HT-29 (cell line): ENCODE data around the gene TRIM51. TPM values are rescaled to one million over a fixed set of nuclear protein-coding genes. Genes with fewer than 3 reads are reported as not detected.
"Not testable (repeated sequence)": the region's sequence is repeated elsewhere in the genome, so short reads cannot be mapped to it uniquely, and the experiment has no call there.

ENCODE experiments used
- DNase-seq: peaks from one replicate; pipeline ENCODE4 v3.0.0-alpha.2; 2015; ENCODE audit warnings: low spot score
- small RNA-seq: library from RNA; depleted of rRNA; stranded (forward); fragments of <200 nt; gene quantifications from one replicate; pipeline ENCODE3, GENCODE V24; 2014
- total RNA-seq: library from RNA; depleted of rRNA; stranded (reverse); fragments of >200 nt; shearing (Covaris generic); gene quantifications from 2 replicates; pipeline ENCODE4 v1.2.3, GENCODE V29; 2014; rRNA removed

TRIM51 gene, protein sequence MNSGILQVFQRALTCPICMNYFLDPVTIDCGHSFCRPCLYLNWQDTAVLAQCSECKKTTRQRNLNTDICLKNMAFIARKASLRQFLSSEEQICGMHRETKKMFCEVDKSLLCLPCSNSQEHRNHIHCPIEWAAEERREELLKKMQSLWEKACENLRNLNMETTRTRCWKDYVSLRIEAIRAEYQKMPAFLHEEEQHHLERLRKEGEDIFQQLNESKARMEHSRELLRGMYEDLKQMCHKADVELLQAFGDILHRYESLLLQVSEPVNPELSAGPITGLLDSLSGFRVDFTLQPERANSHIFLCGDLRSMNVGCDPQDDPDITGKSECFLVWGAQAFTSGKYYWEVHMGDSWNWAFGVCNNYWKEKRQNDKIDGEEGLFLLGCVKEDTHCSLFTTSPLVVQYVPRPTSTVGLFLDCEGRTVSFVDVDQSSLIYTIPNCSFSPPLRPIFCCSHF
- total RNA-seq = not detected in 2 replicates

DNA sequence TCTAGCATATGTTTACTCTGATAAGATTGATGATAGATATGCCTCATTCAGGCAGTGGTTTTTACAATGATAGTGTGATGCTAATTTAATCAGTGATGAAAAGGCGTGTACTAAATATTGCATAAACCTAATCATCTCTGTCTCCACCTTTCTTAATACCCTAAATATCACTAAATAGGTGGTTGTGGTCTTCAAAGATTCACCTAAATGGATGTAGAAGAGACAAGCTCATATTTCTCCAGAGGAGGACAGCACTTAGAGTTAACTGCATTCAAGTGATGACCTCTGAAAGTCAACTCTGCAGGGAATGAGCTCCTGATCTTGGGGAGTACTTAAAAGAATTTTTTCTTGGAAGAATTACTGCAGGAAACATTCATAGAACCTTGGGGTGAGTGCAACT is at the start of gene TRIM51:
Gene TRIM51, plus strand, starts transcription at position 301 of the 400 bp plus-strand sequence. CDS start 2,132 bp downstream, outside the sequence.
- DNase-seq = not testable (repeated sequence)

DNA sequence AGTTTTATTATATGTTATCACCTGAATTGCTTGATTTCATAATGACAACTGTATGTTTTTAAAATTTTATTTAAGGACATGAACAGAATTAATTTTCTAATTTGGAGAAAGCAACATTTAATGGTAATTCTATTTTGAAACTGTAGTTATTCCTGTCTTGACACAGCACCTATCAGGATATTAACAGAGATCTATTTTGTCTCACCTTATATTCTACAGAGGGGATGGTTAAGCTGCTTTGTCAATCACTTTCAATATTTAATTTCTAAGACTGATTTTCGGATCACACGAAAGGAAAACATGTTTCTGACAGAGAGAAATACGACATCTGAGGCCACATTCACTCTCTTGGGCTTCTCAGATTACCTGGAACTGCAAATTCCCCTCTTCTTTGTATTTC is 44.6 kb upstream of the TRIM51 start, which contains the start of gene OR5D16:
Gene OR5D16, plus strand, starts transcription at position 301 of the 400 bp plus-strand sequence. Its CDS starts 0 bp downstream, at position 301.
- DNase-seq = no peak

DNA sequence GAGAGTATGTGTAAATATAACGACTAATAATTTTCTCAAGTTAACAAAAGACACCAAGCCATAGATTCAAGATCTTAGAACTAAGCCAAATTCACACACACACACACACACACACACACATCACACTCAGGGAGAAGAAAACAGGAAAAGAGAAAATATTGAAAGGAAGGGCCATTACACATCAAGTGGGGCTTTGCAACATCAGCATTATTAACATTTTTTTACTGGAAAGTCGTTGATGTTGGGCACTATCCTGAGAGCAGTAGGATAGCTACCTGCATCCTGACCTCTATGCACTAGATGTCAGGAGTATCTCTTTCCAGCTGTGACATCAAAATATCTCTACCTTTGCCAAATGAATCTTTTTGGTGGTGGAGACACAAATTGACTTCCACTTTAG is 35.6 kb upstream of the TRIM51 start:
- DNase-seq = no peak

DNA sequence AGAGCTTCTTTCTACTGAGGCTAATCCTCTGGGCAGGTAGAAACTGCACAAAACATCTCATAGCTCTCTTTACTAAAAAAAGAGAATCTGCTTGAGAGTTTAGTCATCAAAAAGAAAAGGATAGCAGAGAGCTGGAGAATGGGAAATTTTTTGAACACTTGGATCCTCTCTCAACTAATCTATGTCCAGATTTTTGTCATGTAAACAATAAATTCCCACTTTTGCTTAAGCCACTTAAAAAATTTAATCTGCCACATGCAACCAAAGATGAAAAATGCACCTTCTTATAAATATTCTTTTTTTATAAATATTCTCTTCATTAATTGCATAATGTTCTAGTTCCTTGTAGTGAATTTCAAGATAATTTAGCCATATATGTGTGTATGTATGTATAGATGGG is 34.1 kb upstream of the TRIM51 start:
- DNase-seq = no peak

DNA sequence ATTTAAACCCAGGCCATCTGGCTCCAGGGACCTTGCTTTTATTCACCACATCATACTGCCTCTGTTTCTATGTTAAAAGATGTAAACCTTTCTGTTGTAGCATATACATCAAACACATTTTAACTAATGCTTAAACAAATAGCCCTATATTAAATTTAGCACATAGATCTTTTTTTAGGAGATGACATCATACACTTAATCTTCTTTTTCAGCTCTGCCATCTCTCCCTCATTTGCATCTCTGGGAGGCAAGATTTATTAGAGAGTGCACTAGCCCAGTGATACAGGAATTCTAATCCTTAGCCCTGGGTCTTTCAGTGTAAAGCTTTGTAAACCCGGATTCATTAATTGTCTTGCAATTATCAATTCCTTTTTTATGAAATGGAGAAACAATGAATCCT is 31.0 kb upstream of the TRIM51 start:
- DNase-seq = no peak

DNA sequence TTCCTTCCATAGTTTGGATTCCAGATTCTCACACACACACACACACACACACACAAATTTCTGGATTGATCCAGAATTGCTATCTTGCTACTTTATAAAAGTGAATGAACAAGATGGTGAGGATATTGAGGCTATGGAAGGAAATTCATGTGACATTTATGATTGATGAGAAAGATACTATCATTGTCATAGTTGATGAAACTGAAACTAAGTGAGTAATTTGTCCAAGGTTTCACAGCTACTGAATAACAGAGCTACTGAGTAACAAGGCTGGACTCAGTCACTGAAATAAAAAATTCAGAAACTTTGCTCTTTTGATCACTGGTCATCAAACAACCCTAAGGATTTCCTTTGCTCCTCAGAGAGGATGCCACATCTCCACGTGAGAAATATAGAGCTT is 28.4 kb upstream of the TRIM51 start:
- DNase-seq = no peak

DNA sequence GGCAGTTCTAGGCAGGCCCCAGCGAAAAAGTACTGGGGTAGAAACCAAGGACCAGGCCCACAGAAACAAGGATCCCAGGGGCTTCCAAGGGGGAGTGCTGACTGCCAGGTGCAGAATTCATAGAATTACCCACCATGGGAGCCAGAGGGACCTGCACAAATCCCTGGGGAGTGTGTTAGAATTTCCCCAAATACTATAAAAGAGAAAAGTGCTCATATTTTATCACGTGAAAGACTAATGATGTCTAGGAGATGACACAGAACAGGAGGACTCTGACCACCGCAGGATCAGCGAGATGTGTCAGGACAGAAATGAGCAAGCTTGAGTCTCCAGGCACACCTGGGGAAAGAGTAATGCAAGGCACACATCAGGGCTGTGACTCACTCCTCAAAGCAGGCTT is 15.7 kb upstream of the TRIM51 start:
- not testable (repeated sequence) for DNase-seq

DNA sequence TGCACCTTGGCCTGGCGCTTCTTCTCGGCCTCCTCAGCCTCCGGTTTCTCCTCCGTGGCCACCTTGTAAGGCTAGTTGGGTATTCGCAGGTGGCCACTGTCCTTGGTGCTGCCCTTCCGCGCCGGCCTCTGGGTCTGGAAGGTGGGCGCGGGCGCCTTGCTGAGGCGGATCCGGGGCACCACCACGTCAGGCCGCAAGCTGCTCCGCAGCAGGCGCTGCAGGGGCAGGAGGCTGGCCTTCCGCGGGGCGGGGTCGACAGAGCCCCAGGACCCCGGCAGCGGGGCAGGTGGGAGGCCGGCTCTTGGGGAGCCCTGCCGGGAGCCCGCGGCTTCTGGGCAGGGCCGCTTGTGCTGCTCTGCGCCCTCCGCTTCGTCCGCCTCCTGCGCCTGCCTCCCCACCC is 10.4 kb upstream of the TRIM51 start:
- not testable (repeated sequence) for DNase-seq

DNA sequence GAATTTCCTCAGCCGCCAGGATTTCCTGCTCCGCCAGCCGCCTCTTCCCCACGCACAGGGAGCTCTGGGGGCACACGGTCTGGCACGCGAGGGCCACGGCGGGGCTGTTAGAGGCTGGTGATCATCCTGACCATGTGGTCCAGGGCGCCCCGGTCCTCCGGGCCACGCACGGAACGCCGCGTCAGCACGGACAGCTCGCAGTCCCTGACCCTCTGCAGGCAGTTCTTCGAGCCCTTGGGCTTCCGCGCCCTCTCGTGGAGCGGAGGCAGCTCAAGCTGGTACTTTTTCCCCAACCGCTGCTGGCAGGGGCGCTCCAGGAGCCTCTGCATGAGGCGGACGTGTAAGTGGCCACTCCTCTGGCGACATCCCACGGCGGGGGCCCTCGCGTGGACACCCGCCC is 10.0 kb upstream of the TRIM51 start:
- not testable (repeated sequence) for DNase-seq

DNA sequence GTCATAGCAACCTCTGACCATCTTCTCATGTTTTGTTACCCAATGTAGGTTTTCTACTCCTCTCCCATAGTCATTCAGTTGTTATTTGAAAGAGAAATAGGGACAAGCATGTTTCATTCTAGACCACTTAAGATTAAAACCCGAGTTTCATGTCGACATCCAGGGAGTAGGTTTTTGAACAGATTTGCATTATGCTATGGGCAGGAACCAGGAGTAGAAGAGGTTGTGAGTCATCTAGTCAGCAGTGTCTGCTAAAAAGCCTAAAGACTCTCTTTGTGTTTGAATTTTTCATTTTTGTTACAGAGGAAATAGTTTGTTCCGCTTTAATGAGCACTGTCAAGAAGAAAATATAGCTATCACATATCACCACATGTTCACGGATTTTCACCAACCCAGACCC is 1.9 kb downstream of the TRIM51 start:
- DNase-seq = not testable (repeated sequence)

DNA sequence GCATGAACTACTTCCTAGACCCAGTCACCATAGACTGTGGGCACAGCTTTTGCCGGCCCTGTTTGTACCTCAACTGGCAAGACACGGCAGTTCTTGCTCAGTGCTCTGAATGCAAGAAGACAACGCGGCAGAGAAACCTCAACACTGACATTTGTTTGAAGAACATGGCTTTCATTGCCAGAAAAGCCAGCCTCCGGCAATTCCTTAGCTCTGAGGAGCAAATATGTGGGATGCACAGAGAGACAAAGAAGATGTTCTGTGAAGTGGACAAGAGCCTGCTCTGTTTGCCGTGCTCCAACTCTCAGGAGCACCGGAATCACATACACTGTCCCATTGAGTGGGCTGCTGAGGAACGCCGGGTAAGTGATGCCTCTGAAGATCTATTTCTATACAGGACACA is 2.4 kb downstream of the TRIM51 start:
- not testable (repeated sequence) for DNase-seq

DNA sequence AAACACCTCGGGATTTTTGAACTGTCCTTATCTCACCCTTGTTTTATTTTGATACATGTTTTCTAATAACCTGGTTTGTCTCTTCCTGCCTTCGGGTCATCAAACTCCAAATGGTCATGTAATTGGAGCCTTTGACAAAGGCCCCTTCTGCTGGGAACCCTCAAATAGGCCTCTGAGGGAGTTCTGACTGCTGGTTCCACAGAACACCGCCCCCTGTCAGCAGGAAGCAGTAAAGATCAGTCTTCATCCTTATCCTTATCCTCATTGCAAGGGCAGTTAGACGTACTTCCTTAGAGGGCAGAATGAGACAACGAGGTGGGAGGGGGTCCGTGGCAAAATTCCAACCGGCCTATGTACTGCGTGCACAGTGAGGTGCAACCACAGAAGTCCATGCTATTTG is 12.1 kb downstream of the TRIM51 start:
- DNase-seq = no peak

DNA sequence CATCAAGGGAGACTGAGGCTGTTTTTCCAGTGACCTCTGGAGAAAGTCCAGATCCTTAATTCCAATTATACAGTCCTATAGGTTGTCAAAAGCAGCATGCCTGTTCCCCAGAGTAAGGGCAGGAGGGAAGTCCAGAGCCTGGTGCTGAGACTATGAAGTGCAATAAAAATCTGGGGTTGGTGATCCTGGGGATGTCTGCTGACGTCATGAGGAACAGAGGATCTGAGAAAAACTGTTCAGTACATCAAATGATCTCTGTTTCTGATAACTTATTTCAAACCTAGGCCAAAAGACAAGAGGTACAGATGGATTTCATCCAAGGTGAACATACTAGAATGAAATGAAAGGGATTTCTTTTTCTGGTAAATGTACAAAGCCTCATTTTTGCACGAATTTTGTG is 19.2 kb downstream of the TRIM51 start:
- no peak for DNase-seq

DNA sequence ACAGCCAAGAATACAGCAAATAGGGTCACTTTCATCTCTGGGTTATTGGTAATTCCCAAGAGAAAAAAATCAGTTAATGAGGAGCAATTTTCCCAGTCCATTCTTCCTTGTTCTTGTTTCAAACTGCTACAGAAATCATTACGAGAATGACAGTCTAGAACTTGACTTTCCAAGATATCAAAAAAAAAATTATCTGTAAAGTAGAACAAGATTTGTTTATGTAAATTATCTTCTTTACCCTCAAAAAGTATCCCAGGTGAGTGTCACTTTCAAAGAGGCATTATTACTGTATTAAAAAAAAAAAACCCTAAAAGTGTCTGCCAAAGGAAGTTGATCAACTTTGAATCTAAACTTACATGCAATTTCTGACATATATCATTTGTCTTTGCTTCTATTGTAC is 31.4 kb downstream of the TRIM51 start, which contains the start of gene OR5W2:
Gene OR5W2, minus strand, starts transcription at position 101 of the 400 bp plus-strand sequence. Its CDS starts 0 bp downstream, at position 101.
- no peak for DNase-seq

DNA sequence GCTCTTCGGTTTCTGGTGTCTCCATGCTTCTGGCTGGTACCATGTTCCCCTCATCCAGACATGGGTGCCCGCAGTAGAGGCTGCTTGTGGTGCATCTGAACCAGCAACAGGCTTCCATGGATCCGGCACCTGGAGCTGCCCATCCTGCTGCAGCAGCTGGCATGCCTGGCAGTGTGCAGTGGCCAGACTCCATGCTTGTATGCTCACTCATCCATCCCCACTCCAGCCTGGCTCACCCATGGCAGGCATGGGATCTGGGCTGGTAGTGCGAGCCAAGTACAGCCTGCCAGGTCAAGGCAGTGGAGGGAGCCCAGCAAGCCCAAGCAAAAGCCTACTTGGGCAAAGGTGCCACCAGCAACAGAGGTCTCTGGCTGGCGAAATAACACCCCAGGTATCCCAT is 37.4 kb downstream of the TRIM51 start:
- DNase-seq = no peak

DNA sequence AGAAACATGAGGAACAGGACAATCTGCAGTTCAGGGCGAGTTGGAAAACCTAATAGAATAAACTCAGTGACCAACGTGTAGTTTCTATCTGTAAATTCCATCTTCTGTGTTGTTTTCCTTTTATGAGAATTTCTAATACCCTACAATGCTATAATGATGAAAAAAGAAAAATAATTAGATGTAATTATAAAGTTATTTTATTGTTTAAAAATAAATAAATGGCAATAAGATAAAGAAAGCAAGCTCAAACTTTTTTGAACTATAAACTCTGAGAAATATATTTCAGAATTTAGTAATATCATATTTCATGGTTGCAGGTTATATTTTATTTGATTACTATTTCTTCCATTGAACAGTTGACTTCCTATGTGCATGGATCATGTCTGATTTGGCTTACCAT is 53.2 kb downstream of the TRIM51 start, which contains the start of gene OR5I1:
Gene OR5I1, minus strand, starts transcription at position 101 of the 400 bp plus-strand sequence. Its CDS starts 0 bp downstream, at position 101.
- no peak for DNase-seq

Small RNA genes lying within 50 kb of the gene (small RNA-seq; reads per million reads assigned to genes)
- not detected for gene AC036111.3

Other genes starting within 250 kb of the TRIM51 start
- gene OR4P4, start 248.2 kb upstream of the TRIM51 start, total RNA-seq = not detected in 2 replicates
- gene OR4S2, start 235.0 kb upstream of the TRIM51 start, total RNA-seq = not detected in 2 replicates
- gene OR4C6, start 221.1 kb upstream of the TRIM51 start, total RNA-seq = not detected in 2 replicates
- gene OR5D13, start 109.9 kb upstream of the TRIM51 start, total RNA-seq = not detected in 2 replicates
- not detected in 2 replicates for gene OR5D14, start 87.7 kb upstream of the TRIM51 start, total RNA-seq
- gene OR5L1, start 71.9 kb upstream of the TRIM51 start, total RNA-seq = not detected in 2 replicates
- gene OR5D18, start 63.7 kb upstream of the TRIM51 start, total RNA-seq = not detected in 2 replicates
- not detected in 2 replicates for gene OR5L2, start 56.1 kb upstream of the TRIM51 start, total RNA-seq
- not detected in 2 replicates for gene OR5D16, start 44.5 kb upstream of the TRIM51 start, total RNA-seq
- gene OR5W2, start 31.3 kb downstream of the TRIM51 start, total RNA-seq = not detected in 2 replicates
- gene OR5I1, start 53.1 kb downstream of the TRIM51 start, total RNA-seq = not detected in 2 replicates
- not detected in 2 replicates for gene OR10AG1, start 86.6 kb downstream of the TRIM51 start, total RNA-seq
- not detected in 2 replicates for gene OR5F1, start 111.3 kb downstream of the TRIM51 start, total RNA-seq
- not detected in 2 replicates for gene OR5AS1, start 144.4 kb downstream of the TRIM51 start, total RNA-seq
- gene OR8I2, start 210.0 kb downstream of the TRIM51 start, total RNA-seq = not detected in 2 replicates
- not detected in 2 replicates for gene OR8H2, start 220.4 kb downstream of the TRIM51 start, total RNA-seq
- not detected in 2 replicates for gene OR8H3, start 239.1 kb downstream of the TRIM51 start, total RNA-seq